HG03571 (cell line): ENCODE results near the gene CCNQ.

ENCODE experiments used
- ATAC-seq: cut with Tn5 transposase; IDR thresholded peaks from one replicate; pipeline ENCODE4 v1.9.1; 2021; ENCODE audit not compliant: unreplicated experiment

Gene CCNQ

DNA sequence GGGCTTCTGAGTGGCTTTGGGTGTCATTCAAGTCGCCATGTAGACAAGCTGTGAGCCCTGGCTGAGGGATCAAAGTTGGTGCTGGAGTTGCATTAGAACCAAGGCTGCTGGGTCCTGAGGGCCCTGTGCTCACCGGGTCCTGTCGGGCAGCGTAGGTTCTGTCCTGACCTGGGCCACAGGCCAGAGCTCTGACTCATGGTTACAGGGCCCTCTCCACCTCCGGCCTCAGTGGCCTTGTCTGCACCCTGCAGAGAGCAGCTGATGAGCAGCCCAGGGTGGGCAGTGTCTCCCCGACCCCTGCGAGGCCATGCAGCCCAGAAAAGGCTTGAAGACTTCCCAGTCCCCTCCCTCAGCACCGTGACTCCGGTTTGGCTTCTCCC lies 59.0 kb downstream of the CCNQ start:
- no peak for ATAC-seq

DNA sequence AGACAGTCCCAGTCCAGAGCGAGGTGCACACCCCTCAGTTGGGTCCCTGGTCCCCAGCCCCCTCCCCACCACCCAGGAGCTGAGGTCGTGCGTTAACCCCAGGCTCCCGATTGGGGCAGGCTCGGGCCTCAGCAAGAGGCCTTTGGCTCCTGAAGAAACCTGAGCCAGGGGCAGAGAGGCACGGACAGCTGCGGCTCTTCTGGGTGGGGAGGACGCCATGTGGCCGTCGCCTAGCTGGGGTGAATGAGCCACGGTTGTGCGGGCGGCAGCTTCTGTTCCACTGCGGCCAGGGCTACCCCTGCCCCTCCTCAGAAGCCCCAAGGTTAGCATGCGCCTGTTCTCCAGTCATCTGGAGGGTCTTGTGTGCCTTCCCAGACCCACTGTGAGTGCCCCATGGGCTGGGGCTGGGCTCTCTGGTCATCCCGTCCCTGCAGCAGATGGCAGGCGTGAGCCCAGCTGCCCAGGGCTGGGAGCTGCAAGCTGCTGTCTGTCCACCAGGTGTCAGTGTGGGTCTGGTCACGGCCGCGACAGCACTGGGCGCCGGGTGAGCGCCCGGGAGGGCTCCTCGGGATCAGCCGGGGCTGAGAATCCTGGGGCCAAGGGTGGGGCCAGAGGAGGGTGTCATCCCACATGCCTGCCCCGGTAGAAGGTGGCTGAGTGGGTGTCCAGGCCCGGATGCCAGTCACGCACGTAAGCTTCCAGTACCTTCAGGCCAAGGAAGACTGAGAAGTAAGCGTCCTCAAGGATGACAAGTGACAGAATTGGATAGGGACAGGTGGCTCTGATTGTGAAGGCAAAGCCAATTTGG lies 59.6 kb downstream of the CCNQ start:
- no peak for ATAC-seq

GRCh38 chrX:153538424-153538823 lies 60.5 kb downstream of the CCNQ start:
- ATAC-seq: no peak
